ENCODE measurements around the gene TRIL.

TRIL gene

DNA sequence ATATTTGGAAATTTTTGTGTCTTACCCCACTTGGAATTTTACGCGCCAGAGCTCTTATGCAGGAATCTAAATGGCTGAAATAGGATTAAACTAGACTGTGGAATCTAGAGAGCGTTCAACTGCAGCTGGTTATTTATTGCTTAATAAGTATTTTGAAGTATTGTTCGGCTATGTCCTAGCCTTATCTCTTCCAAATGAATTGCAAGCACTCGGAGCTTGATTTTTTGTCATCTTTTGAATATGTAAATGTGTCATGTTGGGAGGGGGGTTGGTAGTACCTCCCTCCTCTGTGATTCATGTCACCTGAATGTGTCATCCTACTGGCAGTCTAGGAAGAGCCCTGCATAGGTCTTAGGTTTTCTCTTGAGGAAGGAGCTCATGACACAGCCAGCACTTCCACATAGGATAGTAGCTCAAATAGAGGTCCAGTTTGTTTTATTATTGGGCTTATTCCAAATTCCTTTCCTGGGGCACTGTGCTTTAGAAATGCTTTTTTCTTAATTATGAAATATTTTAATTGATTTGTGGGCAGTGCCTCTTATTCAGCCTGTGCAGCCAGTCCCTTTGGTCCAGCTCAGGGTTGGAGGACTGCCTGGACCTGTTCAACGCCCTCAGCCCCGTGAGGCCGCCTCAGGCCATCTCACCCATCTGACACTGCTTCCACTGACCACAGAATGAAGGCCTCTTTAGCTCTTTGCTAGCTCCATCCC lies 22.5 kb upstream of the TRIL start:
- no peak for DNase-seq

DNA sequence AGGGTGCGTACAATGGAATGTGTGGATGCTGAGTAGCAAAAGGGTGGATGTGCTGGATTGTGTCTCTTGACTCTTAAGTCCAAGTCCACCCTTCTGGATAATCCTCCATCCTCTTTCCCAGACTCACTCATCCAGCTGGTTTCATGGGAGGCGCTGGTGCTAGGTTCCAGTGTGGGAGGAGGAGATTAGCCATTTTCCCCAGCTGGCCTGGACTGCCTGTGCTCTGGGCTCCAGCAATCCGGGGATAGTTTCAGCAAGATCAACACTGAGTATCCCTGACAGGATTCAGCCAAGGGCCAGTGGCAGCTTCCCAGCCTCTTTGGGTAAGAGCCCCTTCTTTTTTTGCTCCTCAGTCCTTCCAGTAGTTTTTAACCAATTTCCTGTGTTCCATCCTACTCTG lies 21.6 kb upstream of the TRIL start:
- DNase-seq: no peak

DNA sequence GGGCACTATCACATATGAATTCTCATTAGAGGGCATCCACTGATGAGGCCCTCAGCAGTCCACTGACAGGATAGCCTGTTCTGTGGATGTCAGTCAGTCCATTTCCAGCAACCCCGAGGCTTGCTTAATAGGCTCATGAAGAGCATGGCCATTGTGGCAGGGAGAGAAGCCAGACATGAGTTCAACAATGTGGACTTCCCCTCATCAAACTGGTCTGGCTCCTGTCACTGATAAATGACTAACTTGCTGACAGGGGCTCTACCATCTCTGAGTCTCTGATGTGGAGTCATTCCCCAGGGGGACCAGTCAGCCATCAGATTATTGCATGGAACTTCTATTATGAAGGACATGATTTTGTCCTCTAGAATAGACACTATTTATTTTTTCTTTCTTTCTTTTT lies 19.8 kb upstream of the TRIL start:
- DNase-seq: no peak

DNA sequence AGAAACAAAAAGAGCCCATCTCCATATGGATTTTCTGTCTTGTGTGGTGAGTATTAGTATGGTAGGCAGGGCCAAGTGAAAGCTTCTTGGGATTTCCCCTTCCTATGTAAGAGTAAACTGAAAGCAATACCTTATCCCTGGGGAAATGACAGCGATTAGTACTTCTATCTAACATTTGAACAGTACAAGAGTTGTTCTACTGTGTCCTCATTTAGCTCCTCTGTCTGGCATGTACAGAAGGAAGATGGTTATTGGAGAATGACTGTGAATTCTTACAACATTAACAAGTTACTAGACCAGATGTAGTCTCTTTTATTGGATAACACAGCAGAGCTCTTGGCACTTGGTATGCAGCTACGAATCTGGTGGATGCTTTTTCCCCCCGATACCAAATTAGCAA lies 17.9 kb upstream of the TRIL start:
- DNase-seq: no peak

DNA sequence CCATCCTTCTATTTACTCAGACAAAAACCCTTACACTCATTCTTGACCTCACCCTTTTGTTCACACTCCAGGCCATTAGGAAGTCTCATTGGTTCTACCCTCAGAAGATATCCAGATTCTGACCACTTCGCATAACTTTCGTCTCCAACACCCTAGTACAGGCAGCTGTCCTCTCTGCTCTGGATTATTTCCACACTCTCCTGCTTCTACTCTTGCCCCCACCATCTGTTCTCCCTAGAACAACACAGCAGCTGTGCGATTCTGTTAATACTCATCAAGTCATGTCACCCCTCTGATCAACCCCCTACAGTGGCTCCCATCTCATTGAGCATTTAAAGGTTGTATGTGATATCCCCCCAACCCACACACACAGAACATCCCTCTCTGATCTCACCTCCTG lies 15.5 kb upstream of the TRIL start:
- DNase-seq: no peak

DNA sequence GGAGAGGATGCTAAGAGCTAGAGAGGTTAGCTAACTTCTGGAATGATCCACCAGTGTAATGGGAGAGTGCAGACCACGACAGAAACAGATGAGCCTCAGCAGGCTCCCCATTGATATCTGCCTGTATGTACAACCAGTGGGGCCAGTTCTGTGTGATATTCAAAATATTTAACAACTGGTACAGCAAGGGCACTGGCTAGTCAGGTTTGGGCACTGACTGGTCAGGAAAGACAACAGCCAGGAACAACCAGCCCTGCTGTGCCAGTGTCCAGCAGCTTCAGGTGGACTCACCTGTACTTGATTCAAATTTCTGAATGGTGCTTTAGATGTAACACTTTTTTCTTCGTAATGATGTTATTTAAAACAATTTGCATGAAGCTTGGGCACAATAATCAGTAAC lies 5.9 kb upstream of the TRIL start:
- no peak for DNase-seq

DNA sequence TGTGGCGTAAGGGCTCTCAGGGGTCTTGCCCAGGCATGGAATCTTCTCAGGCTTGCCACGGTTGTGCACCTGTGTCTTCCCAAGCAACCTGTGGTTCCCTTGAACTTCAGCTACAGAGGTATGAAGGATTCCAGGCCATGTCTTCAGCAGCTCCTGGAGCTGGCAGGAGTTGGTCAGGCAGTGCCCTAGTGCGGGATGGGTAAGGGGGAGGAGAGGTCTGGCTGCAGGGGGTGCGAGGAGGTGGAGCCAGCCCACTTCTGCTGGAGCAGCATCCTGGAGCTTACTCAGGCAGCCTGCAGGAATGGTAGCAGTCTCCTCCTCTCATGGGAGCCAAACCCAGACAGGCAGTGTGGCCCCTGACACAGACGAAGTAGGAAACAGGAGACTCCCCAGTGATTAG lies 3.8 kb upstream of the TRIL start:
- DNase-seq: peak; percentile 46

DNA sequence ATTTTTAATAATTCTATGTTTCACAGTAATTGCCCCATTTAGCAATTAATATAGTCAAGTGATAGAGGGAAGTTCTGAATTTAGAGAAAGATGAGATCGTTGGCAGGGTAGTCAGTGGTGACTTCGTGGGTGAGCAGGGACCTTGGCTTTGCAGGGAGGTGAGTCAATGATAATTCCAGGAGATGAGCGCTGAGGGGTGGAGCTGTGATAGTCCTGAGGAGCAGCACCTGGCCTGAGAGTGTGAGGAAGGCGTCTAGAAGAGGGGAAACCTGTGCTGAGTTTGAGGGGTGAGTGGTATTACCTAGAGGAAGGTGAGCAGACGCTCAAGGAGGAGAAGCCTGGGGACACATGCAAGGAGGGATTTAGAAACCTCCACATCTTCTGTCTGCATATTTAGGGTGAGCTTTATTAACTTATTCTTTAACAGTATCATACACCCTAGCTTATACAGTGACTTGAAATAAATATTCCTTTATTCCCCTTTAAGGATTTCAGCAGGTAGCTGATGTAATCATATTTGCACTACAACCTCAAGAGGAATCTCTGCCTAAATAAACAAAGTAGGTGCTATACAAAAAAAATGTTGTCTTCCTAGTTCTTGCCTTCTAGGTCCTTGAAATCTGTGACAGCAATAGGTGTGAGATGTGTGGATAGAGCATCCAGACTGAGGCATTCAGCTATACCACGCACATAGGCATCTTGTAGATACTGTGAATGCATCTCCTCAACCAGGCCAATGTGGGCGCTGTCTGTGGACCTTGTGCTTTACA lies 2.1 kb upstream of the TRIL start:
- peak; percentile 8 for DNase-seq

DNA sequence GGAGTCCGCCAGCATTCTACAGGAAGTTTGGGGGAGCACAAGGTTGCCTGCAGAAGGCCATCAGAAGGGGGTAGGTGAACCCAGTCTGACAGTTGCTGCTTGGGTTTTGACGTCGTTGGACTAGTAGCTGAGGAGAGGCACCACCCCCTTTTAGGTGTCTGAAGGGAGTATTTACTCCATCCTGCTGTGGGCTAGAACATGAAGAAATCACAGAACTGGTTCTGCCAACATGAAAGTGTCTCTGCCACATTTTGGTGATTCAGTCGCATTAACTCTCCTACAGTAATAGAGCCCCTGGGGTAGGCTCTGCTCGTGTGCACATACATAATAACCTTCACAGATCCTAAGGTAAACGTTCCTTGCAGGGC lies 834 bp upstream of the TRIL start:
- no peak for DNase-seq

DNA sequence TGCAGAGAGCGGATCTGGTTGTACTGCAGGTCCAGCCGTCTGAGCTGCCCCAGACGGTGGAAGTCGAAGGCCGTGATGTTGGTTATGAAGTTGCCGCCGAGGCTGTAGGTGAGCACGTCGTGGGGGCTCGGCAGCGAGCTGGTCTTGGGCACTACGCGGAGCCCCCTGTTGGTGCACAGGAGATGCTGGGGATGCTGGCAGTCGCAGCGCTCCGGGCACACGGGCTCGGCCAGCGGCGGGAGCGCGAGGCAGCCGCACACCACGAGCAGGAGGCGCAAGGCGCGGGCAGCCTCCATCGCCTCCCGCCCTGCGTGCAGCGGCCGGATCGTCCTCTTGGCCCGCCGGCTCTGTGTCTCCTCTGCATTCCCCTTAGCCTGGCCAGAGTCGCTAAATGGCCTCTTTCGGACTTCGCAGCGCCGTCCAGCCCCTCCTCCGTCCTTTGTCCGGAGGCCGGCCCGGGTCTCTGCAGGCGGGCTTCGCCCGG lies 337 bp downstream of the TRIL start:
- DNase-seq: peak; percentile 50

DNA sequence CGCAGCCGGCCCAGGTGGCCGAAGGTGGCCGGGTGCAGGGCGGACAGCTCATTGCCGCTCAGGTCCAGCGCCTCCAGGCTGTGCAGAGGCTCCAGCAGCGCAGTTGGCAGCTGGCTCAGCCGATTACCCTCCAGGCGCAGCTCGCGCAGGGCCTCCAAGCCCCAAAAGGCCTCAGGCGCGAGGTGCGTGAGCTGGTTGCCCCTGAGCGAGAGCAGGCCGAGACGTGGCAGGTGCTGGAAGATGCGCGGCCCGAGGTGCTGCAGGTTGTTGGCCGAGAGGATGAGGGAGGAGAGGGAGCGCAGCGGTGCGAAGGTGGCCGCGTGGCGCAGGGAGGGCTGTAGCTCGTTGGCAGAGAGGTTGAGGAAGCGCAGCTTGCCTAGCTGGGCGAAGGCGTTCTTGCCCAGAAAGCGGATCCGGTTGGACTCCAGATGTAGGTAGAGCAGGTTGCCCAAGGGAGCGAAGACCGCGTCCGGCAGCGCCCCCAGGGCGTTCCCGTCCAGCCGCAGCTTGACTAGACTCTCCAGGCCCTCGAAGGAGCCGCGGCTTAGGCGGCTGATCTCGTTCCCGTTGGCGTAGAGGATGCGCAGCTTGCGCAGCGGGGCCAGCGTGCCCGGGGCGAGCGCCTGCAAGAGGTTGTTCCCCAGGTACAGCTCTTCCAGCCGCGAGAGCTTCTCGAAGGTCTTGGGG lies 923 bp downstream of the TRIL start:
- peak; percentile 50 for DNase-seq

DNA sequence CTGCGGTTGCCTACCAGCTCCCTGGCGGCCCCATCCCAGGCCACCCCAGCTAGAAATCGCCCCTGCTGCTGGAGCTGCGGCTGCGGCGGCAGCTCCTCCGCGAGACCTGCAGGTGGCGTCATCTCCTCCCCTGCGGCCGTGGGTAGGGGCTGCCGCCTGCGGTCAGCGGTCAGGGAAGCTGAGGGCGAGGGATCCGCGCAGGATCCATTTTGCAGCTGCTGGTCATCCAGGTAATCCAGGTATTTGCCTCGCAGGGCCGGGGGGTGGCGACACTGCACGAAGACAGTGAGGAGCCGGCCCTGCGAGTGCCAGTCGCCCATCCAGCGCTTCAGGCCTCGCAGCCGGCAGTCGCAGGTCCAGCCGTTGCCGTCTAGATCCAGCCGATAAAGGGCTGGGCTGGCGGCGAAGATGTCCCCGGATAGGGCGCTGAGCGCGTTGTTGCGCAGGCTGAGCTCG lies 1.5 kb downstream of the TRIL start:
- peak; percentile 80 for DNase-seq

DNA sequence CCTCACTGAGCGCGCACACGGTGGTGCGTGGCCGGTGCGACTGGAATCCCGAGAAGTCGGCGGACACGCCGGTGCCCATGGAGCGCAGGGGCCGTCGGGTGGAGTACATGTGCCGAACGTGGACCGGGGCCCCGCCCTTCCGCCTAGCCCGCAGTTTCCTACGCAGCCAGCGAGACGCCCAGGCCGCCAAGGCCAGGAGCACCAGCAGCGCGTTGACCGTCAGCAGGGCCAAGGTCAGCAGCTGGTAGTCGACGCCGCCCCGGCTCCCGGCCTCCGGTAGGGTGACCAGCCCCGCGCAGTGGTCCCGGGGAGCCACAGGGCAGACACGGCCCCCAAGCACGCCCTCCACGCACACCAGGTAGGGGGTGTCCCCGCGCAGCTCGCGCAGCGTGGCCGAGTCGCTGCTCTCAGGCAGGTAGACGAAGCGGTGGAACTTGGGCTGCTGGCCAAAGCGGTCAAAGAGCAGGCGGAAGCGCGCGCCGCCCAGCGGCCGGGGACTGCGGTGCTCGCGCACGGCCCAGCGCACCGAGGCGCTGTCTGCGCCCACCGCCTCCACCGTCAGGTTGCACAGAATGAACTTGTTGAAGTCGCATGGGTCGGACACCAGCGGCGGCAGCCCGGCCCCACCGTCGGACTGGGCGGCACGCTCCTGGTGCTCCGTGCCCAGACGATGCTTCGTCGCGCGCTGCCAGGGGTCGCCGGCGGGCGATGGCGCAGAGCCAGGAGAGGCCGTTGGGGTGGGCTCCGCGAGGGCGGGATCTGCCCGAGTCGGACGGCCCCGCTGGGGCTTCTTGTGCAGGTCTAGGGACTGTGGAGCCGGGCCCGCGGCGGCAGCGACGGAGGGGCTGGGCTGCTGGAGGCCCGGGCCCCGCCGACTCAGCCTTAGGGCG lies 2.2 kb downstream of the TRIL start:
- peak; percentile 69 for DNase-seq

DNA sequence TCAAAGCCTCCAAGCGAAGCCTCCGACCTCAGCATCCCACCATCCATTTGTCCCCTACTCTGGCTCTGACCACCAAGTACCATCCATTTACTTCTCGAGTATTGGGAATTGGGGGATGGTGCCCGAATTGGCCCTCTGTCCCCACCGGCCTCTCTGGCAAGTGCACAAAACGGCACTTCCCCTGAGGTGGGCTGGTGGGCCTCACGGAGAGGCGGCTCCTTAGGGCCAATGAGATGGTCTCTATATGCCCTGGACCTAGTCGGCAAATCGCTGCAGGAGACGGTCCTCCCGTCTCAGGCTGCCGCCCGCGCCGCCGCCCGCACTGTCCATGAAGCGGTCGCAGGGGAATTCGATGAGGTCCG lies 2.8 kb downstream of the TRIL start:
- DNase-seq: no peak

DNA sequence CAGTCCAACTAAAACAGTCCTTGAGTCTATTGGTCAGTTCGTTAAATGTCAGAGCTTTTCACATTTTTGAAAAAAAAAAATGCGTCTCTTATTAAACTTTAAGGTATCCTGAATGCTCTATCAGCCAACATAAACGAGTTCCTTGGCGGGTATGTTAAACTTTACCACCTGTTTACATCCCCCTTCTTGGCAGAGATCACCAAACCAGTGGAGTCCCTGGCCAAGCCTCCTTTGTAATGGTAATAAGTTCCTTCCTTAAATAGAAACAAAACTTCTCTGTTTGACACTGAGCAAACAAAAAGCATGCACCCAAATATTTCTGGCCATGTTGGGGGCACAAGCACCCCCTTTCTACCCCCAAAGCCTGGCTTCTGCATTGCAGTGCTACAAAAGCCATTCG lies 3.2 kb downstream of the TRIL start:
- DNase-seq: no peak

DNA sequence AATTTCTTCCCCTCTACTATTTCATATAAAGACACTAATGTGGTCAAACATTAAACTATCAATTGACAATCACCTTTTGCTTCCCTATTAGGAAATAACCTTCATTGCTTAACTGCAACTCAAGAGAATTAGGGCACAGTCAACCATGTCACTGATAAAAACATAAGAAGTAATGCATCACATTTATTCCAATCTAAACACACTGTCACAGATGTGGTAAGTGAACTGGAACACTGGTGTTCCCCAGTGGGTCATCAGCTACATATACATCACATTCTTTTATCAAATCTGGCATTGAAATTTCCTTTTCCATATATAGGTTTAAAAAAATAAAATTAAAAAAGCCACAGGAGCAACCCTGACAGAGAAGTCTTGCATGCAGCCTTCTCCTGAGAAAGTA lies 3.7 kb downstream of the TRIL start:
- DNase-seq: no peak

DNA sequence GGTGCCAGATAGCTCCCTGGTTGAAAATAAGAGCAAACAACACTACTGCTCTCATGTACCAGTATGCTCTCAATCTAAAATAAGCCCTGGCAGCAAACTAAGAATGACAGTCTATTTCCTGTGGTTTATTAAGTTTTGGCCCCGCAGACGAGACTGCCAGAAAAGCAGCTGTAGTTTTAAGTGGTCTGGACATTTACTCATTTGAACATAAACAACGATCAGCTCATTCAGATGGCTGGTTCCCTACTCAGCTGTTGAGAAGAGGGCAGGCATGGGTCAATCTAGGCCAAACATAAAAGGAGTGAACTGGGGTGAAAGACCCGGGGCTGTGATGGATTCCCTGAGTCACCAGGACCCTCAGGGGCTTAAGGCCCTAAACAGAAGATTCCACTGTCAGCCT lies 4.5 kb downstream of the TRIL start:
- no peak for DNase-seq

DNA sequence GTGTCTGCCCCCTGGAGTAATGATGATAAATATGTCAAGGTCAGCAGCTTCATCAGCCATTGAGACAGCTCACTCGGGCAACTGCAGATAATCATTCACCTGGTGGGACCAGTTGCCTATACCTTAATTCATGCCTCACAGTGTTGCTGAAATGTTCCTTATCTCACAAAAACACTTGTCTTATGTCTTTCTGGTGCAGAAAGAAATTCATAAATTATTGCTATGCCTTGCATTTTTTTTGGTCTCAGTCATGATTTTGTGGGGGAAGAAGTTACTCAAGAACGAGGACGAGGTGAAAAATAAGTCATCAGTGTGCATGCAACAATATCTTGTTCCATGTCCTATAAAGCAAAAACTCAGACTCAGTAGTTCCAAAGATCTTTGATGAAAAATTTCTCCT lies 16.0 kb downstream of the TRIL start:
- DNase-seq: no peak

DNA sequence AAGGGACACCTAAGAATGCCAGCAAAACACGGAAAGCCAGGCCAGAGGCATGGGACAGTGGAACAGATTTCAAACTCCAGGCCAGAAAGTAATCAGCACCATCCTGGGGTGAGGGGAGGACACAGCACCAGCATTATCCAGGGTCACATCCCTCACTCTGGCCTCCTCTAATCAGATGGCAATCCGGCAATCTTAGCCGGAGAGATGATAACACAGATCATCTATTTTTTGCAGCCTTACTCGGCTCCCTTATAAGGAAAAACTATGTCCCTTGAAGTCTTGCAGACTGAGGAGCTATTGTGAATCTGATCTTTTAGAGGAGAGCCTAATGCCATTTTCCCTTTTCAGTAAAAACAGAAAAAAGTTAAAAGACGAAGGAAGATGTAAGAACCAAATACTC lies 16.5 kb downstream of the TRIL start:
- DNase-seq: no peak

DNA sequence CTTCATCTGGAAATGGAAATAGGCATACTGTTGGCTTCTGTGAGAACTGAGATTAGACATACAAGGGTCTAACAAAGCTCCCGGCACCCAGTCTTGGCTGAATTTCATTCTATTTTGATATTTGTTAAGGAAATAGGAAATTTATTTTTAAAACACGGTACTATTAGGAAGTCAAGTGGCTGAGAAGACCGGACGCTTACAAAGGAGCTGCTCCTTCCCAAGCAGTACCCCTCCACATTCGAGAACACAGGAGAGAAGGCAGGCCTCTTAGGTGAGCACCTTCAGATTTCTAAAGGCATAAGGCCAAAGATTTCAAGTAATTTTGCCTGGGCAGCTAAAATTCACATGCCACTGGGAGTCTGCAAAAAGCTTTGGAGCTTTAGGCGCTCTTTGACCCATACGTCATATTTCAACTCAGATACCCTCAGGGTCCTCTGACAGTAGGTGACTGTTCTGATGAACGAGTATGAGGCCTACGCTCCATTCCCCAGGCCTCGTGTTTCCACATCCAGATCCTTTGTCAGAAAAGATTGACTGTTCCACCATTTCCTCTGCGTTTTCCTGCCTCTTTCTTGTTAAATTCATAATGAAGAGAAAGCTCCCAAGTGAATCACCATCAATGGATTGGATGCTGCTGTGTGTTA lies 17.3 kb downstream of the TRIL start:
- DNase-seq: no peak

DNA sequence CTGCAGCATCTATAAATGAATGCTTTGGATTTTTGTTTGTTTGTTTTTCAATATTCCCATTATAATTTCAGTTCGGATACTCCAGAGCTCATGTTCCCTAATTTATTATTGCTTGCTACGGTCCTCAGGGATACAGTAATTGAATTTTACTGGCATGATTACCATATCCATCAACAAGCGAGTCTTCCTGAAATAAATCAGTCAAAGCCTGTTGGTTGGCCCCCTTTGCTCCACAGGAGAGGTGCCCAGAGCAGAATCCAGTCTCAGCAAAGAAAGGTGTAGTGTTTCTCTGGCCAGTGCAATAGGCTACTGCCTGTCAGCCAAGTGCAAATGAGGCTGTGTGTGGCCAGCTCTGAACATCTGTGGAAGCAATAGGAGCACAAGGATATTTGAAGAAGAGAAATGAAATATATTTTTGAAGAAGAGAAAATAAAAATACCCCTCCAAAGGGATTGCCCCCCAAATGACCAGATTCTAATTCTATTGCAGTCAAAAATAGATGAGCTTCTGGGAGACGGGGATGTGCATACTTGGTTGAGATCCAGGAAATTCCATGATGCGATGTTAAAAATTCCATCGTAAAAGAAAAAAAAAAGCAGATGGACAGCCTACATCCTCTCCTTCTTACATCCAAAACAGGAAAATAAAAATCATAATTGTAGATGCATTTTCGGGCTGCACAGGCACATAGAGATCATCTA lies 18.1 kb downstream of the TRIL start:
- no peak for DNase-seq

DNA sequence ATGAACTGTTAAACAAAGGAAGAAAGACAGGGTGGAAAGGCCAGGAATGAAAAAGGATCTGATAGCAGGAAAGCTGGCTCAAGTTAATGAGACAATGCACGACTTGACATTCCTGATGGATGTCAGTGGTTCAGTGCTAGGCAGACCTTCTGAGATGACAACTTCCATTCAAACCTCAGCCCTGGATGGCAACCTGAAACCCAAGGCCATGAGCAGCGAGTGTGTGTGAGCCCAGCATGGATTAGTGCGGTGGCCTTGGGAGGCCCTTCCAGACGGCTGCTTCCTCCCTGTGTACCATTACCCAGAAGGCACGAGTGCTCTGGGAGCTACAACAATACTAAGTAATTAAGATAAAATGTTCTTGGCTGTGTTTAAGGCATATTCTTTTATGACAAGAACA lies 18.8 kb downstream of the TRIL start:
- DNase-seq: no peak
